ENCODE data around the gene TSPO.

TSPO gene

GRCh38 chr22:43109921-43110443 is 41.4 kb upstream of the TSPO start:
- H3K4me2 ChIP-seq (ENCODE audit: low read length): peak overlapping the region; percentile 74
- H3K56ac ChIP-seq (ENCODE audit: low read length): no peak overlapping the region
- H3K79me2 ChIP-seq (ENCODE audit: control insufficient read depth, insufficient read depth, low read length): no peaks in the 10 kb centered on the region
- H3K79me1 ChIP-seq (ENCODE audit: low read length): no peaks in the 10 kb centered on the region
- no peak overlapping the region for H3K27ac ChIP-seq (ENCODE audit: low read depth, low read length)
- no peaks in the 10 kb centered on the region for H3K4me1 ChIP-seq (ENCODE audit: control insufficient read depth, low read depth, low read length)
- WGBS (ENCODE audit: extremely low coverage, insufficient coverage, low lambda C conversion rate): no CpG with 5 or more reads among the region's 32 CpGs
- no peak overlapping the region for H2BK120ac ChIP-seq (ENCODE audit: low read depth, low read length)
- no peak overlapping the region for H3K4me3 ChIP-seq (ENCODE audit: low read length)
- H4K8ac ChIP-seq (ENCODE audit: low read depth, low read length): no peak overlapping the region
- H3K23ac ChIP-seq (ENCODE audit: low read length): no peak overlapping the region
- no peaks in the 10 kb centered on the region for H3K36me3 ChIP-seq (ENCODE audit: control insufficient read depth, insufficient read depth, low read length)
- H4K5ac ChIP-seq (ENCODE audit: low read length): no peak overlapping the region
- H2BK15ac ChIP-seq (replicated peaks; ENCODE audit: low read depth): no peak overlapping the region
- H2AK5ac ChIP-seq (ENCODE audit: low read length): no peak overlapping the region
- no peak overlapping the region for H3K9ac ChIP-seq (ENCODE audit: low read length)
- H3K18ac ChIP-seq (ENCODE audit: low read length): no peak overlapping the region
- H3K4ac ChIP-seq (ENCODE audit: low read depth, low read length): no peak overlapping the region
- H3K27me3 ChIP-seq (ENCODE audit: insufficient read depth, low read length, poor library complexity): peaks cover 23% of the 10 kb centered on the region
- DNase-seq: no peak
- no peak overlapping the region for H2BK5ac ChIP-seq (ENCODE audit: low read length)

GRCh38 chr22:43110444-43110926 is 40.9 kb upstream of the TSPO start, which contains the start of gene BIK:
Gene BIK (plus strand): TSS chr22:43110750. CDS start chr22:43124023, 13,273 bp downstream.
- no peaks in the 10 kb centered on the region for H3K4me1 ChIP-seq (ENCODE audit: control insufficient read depth, low read depth, low read length)
- H2BK5ac ChIP-seq (ENCODE audit: low read length): no peak within 1 kb of the TSS
- H3K36me3 ChIP-seq (ENCODE audit: control insufficient read depth, insufficient read depth, low read length): no peaks in the 10 kb centered on the region
- H3K27me3 ChIP-seq (ENCODE audit: insufficient read depth, low read length, poor library complexity): peaks cover 23% of the 10 kb centered on the region
- H3K56ac ChIP-seq (ENCODE audit: low read length): peak within 1 kb of the TSS; percentile 42
- no peaks in the 10 kb centered on the region for H3K79me1 ChIP-seq (ENCODE audit: low read length)
- no peak within 1 kb of the TSS for H3K23ac ChIP-seq (ENCODE audit: low read length)
- H3K4me2 ChIP-seq (ENCODE audit: low read length): peak within 1 kb of the TSS; percentile 74
- H2BK15ac ChIP-seq (replicated peaks; ENCODE audit: low read depth): no peak within 1 kb of the TSS
- no peak within 1 kb of the TSS for H4K5ac ChIP-seq (ENCODE audit: low read length)
- no peak within 1 kb of the TSS for H3K9ac ChIP-seq (ENCODE audit: low read length)
- no peak within 1 kb of the TSS for H3K4ac ChIP-seq (ENCODE audit: low read depth, low read length)
- H3K79me2 ChIP-seq (ENCODE audit: control insufficient read depth, insufficient read depth, low read length): no peaks in the 10 kb centered on the region
- WGBS (ENCODE audit: extremely low coverage, insufficient coverage, low lambda C conversion rate): no CpG with 5 or more reads among the region's 49 CpGs
- no peak within 1 kb of the TSS for H2AK5ac ChIP-seq (ENCODE audit: low read length)
- H3K18ac ChIP-seq (ENCODE audit: low read length): no peak within 1 kb of the TSS
- peak; percentile 62 for DNase-seq
- no peak within 1 kb of the TSS for H4K8ac ChIP-seq (ENCODE audit: low read depth, low read length)
- H2BK120ac ChIP-seq (ENCODE audit: low read depth, low read length): no peak within 1 kb of the TSS
- no peak within 1 kb of the TSS for H3K27ac ChIP-seq (ENCODE audit: low read depth, low read length)
- H3K4me3 ChIP-seq (ENCODE audit: low read length): no peak within 1 kb of the TSS

GRCh38 chr22:43110927-43111623 is 40.3 kb upstream of the TSPO start:
- H2BK15ac ChIP-seq (replicated peaks; ENCODE audit: low read depth): no peak overlapping the region
- H3K79me2 ChIP-seq (ENCODE audit: control insufficient read depth, insufficient read depth, low read length): no peaks in the 10 kb centered on the region
- H3K79me1 ChIP-seq (ENCODE audit: low read length): no peaks in the 10 kb centered on the region
- H3K18ac ChIP-seq (ENCODE audit: low read length): no peak overlapping the region
- H3K27me3 ChIP-seq (ENCODE audit: insufficient read depth, low read length, poor library complexity): peaks cover 23% of the 10 kb centered on the region
- H3K4me3 ChIP-seq (ENCODE audit: low read length): no peak overlapping the region
- H3K4me1 ChIP-seq (ENCODE audit: control insufficient read depth, low read depth, low read length): no peaks in the 10 kb centered on the region
- no peak overlapping the region for H4K8ac ChIP-seq (ENCODE audit: low read depth, low read length)
- H3K56ac ChIP-seq (ENCODE audit: low read length): peak overlapping the region; percentile 42
- H3K36me3 ChIP-seq (ENCODE audit: control insufficient read depth, insufficient read depth, low read length): no peaks in the 10 kb centered on the region
- no peak overlapping the region for H2BK5ac ChIP-seq (ENCODE audit: low read length)
- no peak overlapping the region for H3K23ac ChIP-seq (ENCODE audit: low read length)
- peak overlapping the region; percentile 64 for H3K4me2 ChIP-seq (ENCODE audit: low read length)
- WGBS (ENCODE audit: extremely low coverage, insufficient coverage, low lambda C conversion rate): no CpG with 5 or more reads among the region's 86 CpGs
- no peak overlapping the region for H2BK120ac ChIP-seq (ENCODE audit: low read depth, low read length)
- H2AK5ac ChIP-seq (ENCODE audit: low read length): no peak overlapping the region
- no peak for DNase-seq
- no peak overlapping the region for H3K9ac ChIP-seq (ENCODE audit: low read length)
- no peak overlapping the region for H4K5ac ChIP-seq (ENCODE audit: low read length)
- no peak overlapping the region for H3K27ac ChIP-seq (ENCODE audit: low read depth, low read length)
- no peak overlapping the region for H3K4ac ChIP-seq (ENCODE audit: low read depth, low read length)

GRCh38 chr22:43113526-43114251 is 37.7 kb upstream of the TSPO start:
- Histone ChIP-seq H3K36me3 (ENCODE audit: control insufficient read depth, insufficient read depth, low read length) (no peaks in the 10 kb centered on the region), H2BK5ac (ENCODE audit: low read length) (no peak overlapping the region), H3K23ac (ENCODE audit: low read length) (no peak overlapping the region), H3K56ac (ENCODE audit: low read length) (no peak overlapping the region), H3K18ac (ENCODE audit: low read length) (no peak overlapping the region), H3K79me2 (ENCODE audit: control insufficient read depth, insufficient read depth, low read length) (no peaks in the 10 kb centered on the region), H2AK5ac (ENCODE audit: low read length) (no peak overlapping the region), H3K9ac (ENCODE audit: low read length) (no peak overlapping the region), H3K4me2 (ENCODE audit: low read length) (no peak overlapping the region), H3K27me3 (ENCODE audit: insufficient read depth, low read length, poor library complexity) (peaks cover 23% of the 10 kb centered on the region), H3K4me1 (ENCODE audit: control insufficient read depth, low read depth, low read length) (no peaks in the 10 kb centered on the region), H3K27ac (ENCODE audit: low read depth, low read length) (no peak overlapping the region), H2BK120ac (ENCODE audit: low read depth, low read length) (no peak overlapping the region), H3K79me1 (ENCODE audit: low read length) (no peaks in the 10 kb centered on the region), H3K4ac (ENCODE audit: low read depth, low read length) (no peak overlapping the region), H4K8ac (ENCODE audit: low read depth, low read length) (no peak overlapping the region), H4K5ac (ENCODE audit: low read length) (no peak overlapping the region), H2BK15ac (replicated peaks; ENCODE audit: low read depth) (no peak overlapping the region), H3K4me3 (ENCODE audit: low read length) (no peak overlapping the region)
- DNase-seq: no peak
- no CpG with 5 or more reads among the region's 13 CpGs for WGBS (ENCODE audit: extremely low coverage, insufficient coverage, low lambda C conversion rate)

GRCh38 chr22:43114958-43115357 is 36.4 kb upstream of the TSPO start:
- Histone ChIP-seq H3K56ac (ENCODE audit: low read length) (no peak overlapping the region), H3K79me2 (ENCODE audit: control insufficient read depth, insufficient read depth, low read length) (no peaks in the 10 kb centered on the region), H3K79me1 (ENCODE audit: low read length) (no peaks in the 10 kb centered on the region), H2BK15ac (replicated peaks; ENCODE audit: low read depth) (no peak overlapping the region), H3K4ac (ENCODE audit: low read depth, low read length) (no peak overlapping the region), H3K4me2 (ENCODE audit: low read length) (no peak overlapping the region), H3K27ac (ENCODE audit: low read depth, low read length) (no peak overlapping the region), H3K4me3 (ENCODE audit: low read length) (no peak overlapping the region), H3K4me1 (ENCODE audit: control insufficient read depth, low read depth, low read length) (no peaks in the 10 kb centered on the region), H4K8ac (ENCODE audit: low read depth, low read length) (no peak overlapping the region), H2BK120ac (ENCODE audit: low read depth, low read length) (no peak overlapping the region), H4K5ac (ENCODE audit: low read length) (no peak overlapping the region), H2BK5ac (ENCODE audit: low read length) (no peak overlapping the region), H3K27me3 (ENCODE audit: insufficient read depth, low read length, poor library complexity) (peaks cover 16% of the 10 kb centered on the region), H3K23ac (ENCODE audit: low read length) (no peak overlapping the region), H3K18ac (ENCODE audit: low read length) (no peak overlapping the region), H3K9ac (ENCODE audit: low read length) (no peak overlapping the region), H2AK5ac (ENCODE audit: low read length) (no peak overlapping the region), H3K36me3 (ENCODE audit: control insufficient read depth, insufficient read depth, low read length) (no peaks in the 10 kb centered on the region)
- no peak for DNase-seq
- no CpG with 5 or more reads among the region's 5 CpGs for WGBS (ENCODE audit: extremely low coverage, insufficient coverage, low lambda C conversion rate)
